Ishikawa (cell line): ENCODE results near the gene SPATA16.

Source experiments
- CEBPB ChIP-seq: IDR thresholded peaks from 2 replicates; pipeline ENCODE4 v1.6.1; 2012
- CREB1 ChIP-seq: IDR thresholded peaks from 2 replicates; pipeline ENCODE4 v1.6.1; 2012; ENCODE audit warnings: low read depth
- EGR1 ChIP-seq: IDR thresholded peaks from 2 replicates; pipeline ENCODE4 v1.6.1; 2012
- NFIC ChIP-seq: IDR thresholded peaks from 2 replicates; pipeline ENCODE4 v1.6.1; 2012
- RAD21 ChIP-seq: IDR thresholded peaks from 2 replicates; pipeline ENCODE4 v1.6.1; 2012; ENCODE audit warnings: low read depth
- TAF1 ChIP-seq: IDR thresholded peaks from 2 replicates; pipeline ENCODE4 v1.6.1; 2012; ENCODE audit warnings: low read depth, mild to moderate bottlenecking
- TCF12 ChIP-seq: IDR thresholded peaks from 2 replicates; pipeline ENCODE4 v1.6.1; 2012; ENCODE audit warnings: low read depth
- YY1 ChIP-seq: IDR thresholded peaks from 2 replicates; pipeline ENCODE4 v1.6.1; 2012; ENCODE audit warnings: low read depth
- ZBTB7A ChIP-seq: IDR thresholded peaks from 2 replicates; pipeline ENCODE4 v1.6.1; 2012; ENCODE audit warnings: low read depth
- TF ChIP-seq, protein P1 (sequence below): IDR thresholded peaks from 2 replicates; pipeline ENCODE4 v1.6.1; 2012

DNA sequence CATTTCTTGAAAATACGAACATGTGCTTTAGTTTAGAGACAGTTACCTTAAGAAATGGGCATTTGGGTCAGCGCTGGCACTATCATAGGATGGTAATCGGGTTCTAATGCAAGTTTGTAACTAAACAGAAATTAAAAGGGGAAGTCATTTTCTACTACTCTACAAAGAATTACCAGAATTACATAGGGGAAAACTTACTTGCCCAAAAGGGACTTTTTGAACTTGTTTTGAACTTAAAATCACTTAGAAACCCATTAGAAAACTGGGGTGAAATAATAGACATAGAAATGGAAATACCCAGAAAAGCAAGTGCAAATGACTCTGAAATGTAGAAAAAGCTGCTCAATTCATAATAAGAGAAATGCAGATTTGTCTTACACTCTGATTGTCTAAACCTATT is 44.9 kb downstream of the SPATA16 start:
- TF ChIP-seq RAD21 (no peak), CREB1 (no peak), YY1 (no peak), NFIC (no peak), EGR1 (no peak), ZBTB7A (no peak), TAF1 (no peak), TCF12 (no peak), CEBPB (no peak)
- TF ChIP-seq, protein P1, sequence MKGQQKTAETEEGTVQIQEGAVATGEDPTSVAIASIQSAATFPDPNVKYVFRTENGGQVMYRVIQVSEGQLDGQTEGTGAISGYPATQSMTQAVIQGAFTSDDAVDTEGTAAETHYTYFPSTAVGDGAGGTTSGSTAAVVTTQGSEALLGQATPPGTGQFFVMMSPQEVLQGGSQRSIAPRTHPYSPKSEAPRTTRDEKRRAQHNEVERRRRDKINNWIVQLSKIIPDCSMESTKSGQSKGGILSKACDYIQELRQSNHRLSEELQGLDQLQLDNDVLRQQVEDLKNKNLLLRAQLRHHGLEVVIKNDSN = no peak
